NCI-H1930 (cell line): ENCODE measurements around the gene SIRPB2.

ENCODE experiments used
- DNase-seq, 2 experiments: peaks; one replicate each; lab custom pipeline; 2025; lab: John Stamatoyannopoulos, UW

Gene SIRPB2

DNA sequence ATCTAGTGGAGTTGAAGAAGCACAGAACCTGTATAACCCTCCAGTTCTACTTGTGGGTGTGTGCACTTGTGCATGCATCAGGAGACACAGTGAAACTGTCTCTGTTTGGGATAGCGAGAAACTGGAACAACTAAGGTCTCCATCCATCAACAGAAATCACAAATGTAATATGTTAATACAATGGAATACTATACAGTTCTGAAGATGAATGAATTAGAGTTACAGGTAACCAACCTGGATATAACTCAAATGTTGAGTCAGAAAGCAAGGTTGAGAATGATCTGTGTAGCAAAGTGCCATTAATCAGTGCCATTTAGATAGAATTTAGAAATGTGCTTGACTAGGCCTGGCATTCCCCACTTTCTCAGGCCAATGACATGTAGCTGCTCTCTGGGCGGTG lies 20.0 kb downstream of the SIRPB2 start:
- DNase-seq, result no peak

DNA sequence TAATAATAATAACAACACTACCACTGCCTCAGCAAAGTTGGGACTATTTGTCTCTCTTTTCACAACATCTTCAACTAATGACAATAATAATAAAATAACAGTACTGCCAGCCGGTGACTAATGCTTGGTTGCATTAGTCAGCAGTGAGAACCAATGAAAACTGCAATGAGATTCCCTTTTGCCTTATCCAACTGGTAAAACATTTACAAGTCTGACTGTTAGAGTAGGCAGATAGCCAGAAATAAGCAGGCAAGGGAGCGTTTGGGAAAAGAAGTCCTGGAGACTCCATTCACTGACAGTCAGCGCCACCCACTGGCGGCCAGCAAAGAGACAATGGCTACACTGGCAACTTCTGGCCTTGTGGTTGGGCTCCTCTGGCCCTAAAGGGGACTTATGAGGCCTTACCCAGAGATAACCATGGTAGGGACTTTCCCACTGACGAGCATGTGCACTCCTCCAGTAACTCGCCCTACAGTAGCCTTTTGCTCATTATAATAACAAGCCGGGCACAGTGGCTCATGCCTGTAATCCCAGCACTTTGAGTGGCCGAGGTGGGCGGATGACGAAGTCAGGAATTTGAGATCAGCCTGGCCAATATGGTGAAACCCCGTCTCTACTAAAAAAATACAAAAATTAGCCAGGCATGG lies 21.2 kb downstream of the SIRPB2 start:
- peak; percentile 37 to 40 for DNase-seq

DNA sequence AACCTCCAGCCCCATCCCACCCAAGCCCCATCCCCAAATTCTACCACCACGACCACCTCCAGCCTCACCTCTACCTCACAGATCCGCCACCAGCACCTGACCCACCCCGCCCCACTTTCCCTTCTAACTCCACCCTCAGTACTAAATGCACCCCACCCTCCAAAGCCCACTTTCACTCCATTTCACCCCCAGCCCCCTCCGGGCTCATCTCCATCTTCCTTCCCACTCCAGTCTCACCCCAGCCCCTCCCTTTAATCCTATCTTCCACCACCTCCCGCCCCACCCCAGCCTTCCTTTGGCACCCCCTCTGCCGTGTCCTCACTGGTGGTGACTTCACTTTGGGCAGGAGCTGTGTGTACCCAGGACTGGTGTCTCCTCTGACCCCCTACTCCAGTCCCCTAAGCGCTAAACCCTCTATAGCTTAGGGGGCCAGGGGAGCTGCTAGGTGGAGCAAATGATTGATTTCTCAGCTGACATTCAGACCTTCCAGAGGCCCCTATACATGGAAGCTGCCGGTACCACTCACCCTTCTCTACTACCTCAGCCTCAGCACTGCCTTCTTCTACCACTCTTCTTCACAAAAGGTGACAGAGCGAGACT lies 21.8 kb downstream of the SIRPB2 start:
- no peak for DNase-seq

DNA sequence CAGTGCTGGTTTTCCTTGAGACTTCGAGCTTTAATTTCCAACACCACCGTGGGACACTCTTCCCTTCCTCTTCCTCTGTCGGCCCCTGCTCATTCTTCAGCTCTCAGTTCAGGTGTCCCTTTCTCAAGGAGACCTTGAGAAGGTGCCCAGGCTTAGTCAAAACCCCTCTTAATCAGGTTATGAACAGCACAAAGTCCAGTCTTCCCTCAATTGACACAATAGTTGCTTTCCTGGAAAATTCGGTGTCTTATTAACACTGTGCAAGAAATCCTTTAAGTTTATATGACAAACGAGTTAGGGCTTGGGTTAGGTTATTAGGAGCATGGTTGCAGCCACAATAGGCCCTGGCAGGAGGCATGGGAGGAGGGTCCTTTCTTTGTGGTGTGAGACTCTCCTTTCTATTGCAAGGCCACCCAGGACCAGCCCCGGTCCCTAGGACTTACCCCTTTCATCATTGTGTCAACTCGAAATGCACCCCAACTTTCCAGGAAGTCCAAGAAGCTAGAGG lies 23.0 kb downstream of the SIRPB2 start:
- no peak for DNase-seq

DNA sequence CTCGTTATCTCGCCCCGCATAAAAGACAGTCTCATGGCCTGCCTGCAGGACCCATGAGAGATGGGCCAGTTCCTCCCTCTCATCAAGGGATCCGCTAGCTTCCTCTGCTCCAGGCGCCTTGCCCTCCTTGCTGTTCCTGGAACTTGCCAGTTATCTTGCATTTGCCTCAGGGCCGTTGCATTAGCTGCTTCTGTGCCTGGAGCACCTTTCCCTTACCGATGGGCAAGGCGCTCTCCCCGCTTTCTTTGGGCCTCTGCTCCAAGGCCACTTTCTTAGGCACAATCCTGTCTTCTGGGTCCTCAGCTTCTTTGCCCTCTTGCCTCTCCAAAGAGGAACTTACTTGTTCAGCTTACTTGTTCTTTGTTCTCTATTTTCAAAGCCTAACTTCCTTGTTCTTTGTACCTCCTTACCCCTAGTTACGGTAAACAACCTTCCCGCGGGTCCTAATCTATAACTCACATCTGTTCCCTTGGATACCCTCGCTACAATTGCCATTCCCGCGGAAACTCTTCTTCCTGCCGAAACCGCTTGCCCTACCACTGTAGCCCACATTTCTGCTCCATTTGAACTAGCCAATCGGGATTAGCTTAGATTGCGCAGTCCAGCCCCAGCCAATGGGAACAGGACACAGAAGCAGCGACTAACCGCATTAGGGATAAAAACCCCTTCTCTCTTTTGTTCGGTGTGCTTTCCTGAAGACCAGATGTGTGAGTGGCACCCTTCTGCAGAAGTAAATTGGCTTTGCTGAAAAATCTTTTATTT lies 23.7 kb downstream of the SIRPB2 start:
- DNase-seq, result no peak

DNA sequence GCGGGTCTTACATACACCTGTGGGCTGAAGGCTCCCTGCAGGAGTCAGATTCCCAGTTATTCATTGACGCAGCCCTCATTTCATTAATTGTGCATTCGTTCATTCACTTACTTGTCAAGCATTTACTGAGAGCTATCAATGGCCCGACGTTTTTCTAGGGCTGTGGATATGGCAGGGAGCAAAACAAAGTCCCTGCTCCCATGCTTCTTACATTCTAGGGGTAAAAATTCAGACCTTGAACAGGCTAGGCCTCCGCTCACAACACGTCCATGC lies 24.2 kb downstream of the SIRPB2 start:
- no peak for DNase-seq

DNA sequence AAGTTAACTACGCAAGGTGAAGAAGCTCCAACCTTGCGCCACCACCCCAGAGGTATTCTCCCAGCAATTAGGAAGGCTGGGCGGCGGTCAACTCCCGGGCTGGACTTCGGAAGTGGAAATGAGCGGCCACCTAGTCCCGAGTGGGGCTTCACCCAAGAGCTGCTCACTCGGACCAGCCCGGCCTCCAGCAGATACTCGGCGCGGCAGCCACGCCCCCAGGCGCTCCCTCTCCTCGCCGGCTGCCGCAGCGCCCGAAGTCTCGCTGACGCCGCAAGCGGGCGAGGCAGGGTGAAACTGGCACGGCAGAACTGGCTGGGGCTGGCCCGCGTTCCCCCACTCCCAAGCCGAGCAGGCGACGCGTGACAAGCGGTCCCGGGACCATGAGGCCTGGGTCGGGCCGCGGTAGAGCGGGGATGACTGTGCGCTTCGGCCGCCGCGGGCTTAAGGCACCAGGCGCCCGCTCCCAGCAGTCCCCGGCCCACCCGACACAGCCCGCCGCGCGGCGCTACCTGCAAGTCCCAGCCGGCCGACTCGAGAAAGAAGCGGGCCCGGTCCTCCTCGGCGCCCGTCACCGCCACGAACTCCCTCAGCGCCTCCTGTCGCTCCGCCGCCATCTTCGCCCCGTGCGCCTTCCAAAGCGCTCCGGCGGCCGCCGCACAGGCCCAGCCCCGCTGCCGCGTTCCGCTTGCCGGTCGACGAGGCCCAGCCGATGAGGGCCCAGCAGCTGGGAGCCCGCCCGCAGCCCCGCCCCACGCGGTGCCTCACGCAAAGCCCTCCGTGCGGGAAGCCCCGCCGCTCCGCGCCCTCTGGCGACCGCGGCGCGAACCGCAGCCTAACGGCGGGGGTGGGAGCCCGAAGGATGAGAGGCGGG lies 24.8 kb downstream of the SIRPB2 start, which contains the start of gene NSFL1C:
TSS of gene NSFL1C (minus strand) at position 639 of the 871 bp plus-strand sequence. CDS start at position 614, 25 bp downstream.
- peak; percentile 83 to 94 for DNase-seq

DNA sequence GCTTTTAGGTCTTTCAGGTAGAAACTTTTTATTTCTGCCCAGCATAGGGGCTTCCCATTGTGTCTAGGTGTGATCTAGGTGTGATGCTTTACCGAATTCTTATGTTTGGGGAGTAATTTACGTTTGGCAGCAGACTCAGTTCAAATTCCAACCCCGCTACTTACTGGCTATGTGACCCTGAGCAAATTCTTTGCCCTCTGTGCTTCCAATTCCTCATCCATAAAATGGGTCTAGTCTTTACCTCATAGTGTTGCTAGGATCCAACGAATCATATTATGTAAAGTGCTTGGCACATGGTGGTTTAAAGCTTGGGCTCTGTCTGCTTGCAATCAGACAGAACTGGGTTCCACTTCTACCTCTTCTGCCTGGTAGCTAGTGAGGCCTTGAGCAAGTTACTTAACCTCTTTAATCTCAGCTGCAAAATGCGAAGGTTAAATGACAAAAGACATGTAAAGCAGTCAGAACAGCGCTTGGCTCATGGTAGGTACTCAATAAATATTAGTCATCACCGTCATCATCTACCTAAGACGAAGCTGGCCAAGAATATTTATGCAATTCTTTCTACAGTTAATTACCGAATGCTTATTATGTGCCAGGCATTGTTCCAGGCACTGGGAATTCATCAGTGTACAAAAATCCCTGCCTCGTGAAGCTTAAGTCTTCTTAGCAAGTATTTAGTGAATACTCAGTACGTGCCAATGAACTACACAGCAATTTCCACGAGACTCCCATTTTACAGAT lies 25.6 kb downstream of the SIRPB2 start:
- no peak for DNase-seq

DNA sequence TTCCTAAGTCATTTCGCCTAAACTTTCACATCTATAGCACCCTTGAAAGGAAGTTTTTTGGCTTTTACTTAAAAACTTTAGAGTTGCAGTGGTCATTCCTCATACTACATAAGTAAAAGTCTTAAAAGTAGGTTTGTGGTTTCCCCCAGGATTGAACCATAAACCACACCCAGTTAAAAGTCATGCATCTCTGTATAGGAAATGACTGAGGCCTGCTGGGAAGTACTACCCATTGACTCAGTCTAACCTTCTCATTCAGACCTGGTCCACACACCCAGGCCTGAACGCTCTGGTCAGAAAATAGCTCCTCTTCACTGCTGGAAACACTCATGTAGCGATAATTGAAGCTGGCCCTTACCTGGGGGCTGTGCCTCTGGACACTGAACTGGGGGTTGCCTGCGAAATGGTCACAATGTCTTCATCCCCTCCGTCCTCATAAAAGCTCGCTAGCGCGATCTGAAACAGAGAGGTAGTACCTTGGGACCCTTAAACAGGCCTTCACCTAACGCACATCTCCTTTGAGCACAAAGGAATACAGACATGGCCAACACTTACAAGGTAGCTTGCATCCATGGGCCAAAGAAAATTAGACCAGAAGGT lies 27.1 kb downstream of the SIRPB2 start:
- no peak for DNase-seq

DNA sequence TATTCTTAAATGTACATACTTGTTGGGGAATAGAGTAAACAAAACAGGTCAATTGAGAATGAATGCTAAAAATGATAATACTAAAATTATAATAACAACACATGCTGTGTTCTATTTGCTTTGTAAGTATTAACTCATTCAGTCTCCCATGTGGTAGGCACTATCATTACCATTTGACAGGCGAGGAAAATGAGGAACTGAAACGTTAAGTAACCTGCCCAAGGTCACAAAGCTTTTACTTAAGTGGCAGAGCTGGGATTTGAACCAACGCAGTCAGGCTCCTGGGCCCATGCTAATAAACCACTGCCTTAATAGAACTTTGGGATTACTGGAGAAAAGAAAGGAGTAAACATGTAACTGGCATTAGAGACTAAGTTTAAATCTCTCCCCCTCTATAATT lies 28.4 kb downstream of the SIRPB2 start:
- no peak for DNase-seq

DNA sequence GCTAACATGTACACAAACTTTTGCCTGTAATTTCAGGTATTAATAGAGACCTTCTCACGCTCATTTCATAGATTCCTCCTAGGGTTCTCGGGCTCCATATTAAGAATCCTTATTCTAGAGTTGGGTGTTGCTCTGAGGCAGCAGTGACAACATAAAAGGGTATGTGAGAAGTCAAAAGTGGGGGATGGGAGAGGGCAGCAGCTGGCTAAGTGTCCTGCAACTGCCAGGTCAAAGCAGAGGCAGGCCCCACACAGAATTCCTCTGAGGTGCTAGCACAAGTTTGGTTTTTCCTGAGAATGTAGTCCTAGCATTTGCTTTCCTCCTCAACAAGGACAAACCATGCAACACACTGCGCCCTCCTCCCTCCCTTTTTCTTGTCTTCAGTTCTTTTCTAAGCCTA lies 29.2 kb downstream of the SIRPB2 start:
- no peak for DNase-seq

DNA sequence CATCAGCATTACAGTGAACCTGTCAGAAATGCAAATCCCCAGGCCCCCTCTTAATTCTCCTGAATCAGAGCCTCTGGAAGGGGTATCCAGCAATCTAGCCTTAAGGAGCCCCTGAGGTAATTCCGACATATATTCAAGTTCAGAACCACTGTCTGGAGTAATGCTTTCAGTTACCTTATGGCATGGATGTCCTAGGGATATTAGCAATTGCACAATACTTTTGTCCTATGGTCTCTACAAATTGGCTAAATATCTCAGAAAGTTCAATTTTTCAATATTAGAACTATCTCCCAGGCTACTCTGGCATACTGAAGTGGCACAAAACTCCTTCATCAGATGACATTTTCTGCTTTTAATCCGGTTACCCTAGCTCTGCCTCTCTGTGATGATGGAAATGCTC lies 30.9 kb downstream of the SIRPB2 start:
- DNase-seq, result no peak

DNA sequence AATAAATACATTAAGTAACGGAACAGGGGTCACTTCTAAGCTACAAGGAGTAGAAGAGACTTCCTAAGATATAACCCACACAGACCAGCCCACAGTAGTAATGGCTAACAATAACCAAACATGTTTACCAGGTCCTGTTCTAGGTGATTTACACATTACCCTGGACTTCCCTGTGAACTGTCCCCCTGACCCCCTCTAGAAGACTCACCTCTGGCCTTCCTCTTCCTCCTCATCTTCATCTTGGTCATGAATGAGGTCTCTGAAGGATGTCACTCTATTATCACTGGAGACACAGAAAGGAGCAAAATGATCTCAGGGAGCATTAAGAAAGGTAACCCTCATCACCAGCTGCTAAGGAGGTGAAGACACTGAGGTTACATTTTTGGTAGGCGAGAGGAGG lies 33.2 kb downstream of the SIRPB2 start:
- no peak for DNase-seq

DNA sequence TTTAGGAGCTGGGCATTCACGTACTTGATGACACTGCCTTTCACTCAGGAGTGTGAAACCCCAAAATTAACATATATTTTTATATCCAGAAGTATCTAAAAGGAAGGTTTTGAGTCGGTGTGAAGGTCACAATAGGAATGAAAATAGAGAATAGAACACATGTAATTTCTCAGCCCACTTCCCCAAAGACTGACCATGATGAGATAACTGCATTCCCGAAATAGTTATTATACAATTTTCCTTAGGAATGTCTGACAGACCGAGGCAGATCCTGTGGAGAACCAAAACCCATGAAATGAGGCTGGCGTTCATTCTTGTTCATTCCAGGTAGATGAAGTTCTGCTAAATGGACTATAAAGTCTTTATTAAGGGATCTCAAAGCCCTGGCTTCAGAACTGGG lies 34.9 kb downstream of the SIRPB2 start:
- no peak for DNase-seq

DNA sequence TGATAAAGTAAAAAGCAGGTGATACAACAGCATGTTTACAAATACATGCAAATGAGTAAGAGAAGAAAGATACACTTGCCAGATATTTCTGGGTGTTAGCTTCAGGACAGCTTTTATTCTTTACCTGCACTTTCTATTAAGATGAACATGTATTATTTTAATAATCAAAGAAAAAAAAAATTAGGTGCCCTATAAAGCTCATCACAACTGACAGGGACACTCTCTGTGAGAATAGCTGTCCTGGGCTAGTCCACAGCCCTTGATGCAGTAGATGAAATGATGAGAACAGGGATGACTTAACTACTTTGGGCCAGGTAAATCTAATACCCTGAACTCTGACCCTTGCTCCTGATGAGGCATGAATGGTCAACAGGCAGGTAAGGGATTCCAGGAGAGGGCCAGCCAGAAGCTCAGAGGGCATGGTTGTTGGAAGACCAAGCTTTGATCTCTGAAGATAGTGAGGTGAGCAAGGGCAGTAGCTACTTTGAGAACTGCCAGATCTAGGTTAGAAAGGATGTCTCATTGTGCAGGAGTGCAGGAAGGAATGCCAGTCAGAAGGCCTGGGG lies 40.2 kb downstream of the SIRPB2 start:
- DNase-seq, result peak in 1 of 2 experiments; percentile 7

DNA sequence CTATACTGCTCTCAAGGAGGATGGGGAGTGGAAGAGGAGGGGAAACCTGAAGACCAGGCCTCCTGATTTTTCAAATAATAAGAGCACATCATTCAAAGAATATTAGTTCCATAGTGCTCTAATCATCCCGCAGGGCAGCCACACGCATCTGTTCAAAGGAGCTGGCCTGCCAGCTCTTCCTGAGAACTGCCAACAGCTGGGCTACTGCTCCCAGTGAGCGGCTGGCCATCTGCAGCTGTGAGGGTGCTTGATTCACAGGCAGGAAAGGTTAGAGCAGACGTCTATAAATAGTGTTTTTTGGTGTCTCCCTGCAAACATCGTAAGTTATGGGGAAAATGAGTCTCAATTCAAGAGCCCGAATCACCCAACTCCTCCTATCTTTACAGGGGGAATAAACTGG lies 41.9 kb downstream of the SIRPB2 start:
- DNase-seq, result no peak

DNA sequence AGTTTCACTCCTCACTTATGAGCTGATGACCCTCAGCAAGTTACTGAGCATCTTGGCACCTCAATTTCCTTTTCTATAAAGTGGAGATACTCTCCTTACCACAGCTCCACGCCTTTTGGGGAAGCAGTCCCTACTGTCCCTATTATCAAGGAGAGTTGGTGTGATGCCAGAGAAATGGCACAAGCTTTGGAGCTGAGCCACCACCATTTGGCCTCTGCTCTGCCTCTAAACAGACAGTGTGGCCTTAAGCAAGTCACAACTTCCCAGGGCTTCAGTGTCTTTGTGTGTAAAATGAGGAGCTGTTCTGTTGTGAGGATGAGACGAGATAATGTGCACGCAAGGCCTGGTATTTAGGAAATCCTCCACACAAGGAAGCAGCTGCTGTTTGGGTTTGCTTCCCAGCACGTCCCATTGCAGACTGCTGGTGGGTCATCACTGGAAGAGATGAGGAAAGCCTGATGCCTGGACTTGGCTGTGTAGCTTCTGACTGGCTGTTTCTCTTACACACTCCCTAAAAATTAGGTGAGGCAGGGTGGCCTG lies 43.1 kb downstream of the SIRPB2 start:
- no peak for DNase-seq

DNA sequence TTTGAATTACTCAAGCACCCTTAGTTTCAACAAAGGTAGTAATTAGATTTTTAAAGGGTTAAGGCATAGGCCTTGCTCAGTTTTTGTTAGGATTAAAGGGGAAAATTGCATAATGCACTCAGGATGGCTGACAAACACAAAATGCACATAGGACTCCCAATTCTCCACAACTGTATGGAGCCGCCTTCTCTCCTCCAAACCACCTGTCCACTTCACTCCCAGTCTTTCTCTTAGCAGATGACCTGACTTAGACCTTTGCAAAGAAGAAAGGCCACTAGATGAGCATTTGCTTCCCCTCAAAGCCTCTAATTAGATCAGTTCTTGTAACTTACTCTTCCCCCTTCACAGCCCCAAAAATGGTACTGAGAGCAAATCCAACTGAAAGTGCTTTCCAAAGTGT lies 44.7 kb downstream of the SIRPB2 start:
- DNase-seq, result no peak

DNA sequence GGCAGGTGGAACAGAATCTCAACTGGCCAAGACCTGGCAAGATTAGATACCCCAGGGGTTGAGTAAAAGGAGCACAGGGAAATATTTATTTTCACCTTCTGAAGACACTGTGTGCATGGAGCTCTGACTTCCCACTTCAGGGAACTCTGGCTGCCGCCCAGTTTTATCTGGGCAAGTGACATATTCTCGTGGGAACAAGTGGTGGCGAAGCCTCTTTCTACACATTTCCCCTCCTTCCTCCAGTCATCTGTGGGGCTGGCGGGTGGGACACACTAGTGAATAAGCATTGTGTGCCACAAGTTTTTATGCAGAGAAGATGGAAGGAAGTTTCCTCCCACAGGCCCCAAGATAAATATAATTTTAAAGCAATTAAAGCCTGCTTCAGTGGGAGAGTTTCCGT lies 48.1 kb downstream of the SIRPB2 start:
- DNase-seq, result no peak

DNA sequence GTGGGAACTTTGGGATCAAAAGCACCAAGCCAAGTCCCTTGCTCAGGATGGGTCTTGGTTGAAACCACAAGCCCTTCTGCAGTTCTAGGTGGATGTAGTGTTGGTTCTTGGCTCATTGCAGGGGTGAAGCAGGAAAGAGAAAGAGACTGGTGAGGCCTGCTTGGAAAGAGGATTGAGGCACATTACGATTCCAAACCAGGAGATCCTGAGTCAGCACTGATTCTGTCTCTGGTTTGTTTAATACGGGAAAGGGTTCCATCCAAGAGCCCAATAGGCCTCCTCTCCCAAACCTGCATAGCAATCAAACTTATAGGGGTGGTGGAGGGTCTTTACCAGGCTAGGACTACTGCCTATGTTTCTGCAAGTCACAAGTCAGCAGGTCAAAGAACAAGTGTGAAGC lies 48.9 kb downstream of the SIRPB2 start:
- DNase-seq, result no peak

DNA sequence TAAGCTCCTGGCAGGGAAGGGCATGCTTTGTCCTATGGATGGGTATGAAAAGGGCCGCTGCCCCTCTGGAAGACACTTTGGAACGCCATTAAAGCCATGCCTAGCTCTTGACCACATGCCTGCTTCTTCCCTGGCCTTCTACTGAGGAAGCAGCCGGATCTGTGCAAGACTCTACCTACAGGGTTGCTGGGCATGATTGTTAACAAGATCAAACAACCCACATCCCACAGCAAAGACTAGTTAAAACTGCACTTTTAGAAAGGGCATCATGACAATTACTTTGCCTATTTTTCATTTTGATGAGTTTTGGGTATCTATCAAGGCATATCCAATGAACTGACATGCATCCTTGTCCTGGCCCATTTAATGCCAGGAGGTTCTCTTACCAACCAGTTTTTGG lies 50.1 kb downstream of the SIRPB2 start:
- DNase-seq, result no peak
